HG02938 (cell line): Measurements from ENCODE around the gene MMP14.
"Not testable (repeated sequence)": the region's sequence is repeated elsewhere in the genome, so short reads cannot be mapped to it uniquely, and the experiment has no call there.

Experiments used
- ATAC-seq: cut with Tn5 transposase; IDR thresholded peaks from one replicate; pipeline ENCODE4 v1.9.1; 2021; ENCODE audit warnings: mild to moderate bottlenecking, moderate library complexity; ENCODE audit not compliant: unreplicated experiment

The MMP14 gene

DNA sequence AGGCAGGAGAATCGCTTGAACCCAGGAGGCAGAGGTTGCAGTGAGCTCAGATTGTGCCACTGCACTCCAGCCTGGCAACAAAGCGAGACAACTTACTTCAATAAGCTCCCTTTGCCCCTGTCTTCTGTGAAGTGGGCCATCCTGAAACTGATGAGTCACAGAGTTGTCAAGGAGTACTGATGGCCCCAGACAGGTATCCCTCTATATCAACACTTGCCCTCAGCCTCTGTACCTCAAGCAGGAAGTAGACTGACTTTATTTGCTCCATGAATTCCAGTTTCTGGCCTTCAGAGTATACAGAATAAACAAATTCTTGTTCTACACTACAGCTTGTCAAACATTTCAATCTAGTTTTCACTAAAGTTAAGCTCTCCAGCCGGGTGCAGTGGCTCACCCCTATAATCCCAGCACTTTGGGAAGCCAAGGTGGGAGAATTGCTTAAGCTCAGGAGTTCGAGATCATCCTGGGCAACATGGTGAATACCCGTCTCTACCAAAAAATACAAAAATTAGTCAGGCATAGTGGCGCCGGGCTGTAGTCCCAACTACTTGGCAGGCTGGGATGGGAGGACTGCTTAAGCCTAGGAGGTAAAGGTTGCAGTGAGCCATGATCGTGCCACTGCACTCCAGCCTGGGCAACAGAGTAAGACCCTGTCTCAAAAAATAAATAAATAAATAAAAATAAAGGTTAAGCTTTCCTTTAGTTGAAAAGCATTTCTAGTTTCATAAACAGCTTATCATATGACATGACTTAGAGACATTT lies 18.8 kb downstream of the MMP14 start:
- ATAC-seq, result no peak

- ATAC-seq, result no peak
These were observed 20.0 kb downstream of the MMP14 start for GRCh38 chr14:22856428-22856827.

DNA sequence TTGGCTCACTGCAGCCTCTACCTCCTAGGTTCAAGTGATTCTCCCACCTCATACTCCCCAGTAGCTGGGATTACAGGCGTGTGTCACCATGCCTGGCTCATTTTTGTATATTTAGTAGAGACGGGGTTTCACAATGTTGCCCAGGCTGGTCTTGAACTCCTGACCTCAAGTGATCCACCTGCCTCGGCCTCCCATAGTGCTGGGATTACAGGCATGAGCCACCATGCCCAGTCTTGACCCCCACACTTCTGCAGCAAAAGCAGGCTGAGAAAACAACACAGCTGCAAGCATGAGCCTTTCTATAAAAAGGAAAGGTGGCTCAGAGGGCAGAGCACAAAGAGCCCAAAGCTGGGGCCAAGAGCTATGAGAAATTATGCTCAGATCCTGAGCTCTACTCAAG lies 24.0 kb downstream of the MMP14 start:
- not testable (repeated sequence) for ATAC-seq

DNA sequence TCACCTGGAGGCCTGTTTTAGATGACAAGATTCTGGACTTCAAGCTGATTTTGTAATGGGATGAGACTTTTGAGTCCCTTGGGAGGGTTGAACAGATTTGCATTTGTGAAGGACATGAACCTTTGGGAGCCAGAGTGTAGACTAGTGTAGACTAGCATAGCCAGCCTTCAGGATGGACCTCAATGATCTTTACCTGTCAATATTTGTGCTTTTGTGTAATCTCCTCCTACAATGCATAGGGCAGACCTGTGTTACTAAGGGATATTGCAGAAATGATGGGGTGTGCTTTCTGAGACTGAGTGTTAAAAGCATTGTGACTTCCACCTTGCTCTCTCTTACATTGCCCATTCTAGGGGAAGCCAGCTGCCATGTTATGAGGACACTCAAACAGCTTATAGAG lies 25.3 kb downstream of the MMP14 start:
- ATAC-seq, result no peak

DNA sequence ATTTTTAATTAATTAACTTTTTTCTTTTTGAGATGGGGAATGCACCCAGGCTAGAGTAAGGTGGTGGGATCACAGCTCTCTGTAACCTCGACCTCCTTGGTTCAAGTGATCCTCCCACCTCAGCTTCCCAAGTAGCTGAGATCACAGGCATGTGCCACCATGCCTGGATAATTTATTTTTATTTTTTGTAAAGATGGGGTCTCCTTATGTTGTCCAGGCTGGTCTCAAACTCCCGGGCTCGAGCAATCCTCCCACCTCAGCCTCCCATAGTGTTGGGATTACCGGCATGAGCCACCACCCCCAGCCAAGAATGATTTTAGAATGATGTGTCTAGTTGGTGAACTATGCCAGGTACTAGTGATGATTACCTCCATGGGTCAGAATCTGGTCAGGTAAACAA lies 28.6 kb downstream of the MMP14 start:
- no peak for ATAC-seq

DNA sequence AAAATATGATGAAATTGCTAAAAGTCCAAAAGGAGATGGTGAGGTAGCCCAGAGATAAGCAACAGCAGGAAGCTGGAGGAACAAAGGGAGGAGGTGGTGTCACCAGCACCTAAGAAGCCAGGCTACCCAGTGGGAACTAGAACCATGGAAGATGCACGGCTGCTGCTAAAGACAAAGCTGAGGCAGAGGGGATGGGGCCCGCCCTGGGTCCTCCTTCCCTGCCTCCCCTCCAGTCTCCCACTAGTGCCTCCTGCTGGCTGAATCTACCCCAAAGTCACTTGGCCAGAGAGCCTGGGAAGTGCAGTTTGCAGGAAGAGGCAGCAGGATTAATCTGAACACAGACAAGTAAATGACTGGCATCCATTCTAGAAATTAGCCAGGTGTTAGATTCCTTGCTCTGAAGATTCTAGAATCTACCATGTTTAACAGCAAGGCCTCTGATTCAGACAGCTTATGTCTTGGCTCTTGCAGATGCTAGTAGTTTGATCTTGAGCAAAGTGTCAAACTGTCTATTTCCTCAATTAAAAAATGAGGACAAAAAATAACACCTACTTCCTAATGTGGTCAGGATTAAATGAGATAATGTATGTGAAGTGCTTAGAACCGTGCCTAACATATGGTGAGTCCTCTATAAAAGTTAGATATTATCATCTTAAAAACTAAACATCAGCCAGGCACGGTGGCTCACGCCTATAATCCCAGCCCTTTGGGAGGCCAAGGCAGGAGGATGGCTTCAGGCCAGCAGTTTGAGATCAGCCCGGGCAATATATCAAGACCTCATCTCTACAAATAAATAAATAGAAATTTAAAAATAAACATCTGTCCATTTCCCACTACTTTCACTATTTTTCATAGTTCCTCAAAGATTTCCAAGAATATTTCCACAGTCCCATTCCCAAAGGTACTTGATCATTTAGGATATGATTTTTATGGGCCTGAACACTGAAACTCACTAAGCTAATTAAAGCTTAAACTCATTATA lies 29.3 kb downstream of the MMP14 start:
- no peak for ATAC-seq

DNA sequence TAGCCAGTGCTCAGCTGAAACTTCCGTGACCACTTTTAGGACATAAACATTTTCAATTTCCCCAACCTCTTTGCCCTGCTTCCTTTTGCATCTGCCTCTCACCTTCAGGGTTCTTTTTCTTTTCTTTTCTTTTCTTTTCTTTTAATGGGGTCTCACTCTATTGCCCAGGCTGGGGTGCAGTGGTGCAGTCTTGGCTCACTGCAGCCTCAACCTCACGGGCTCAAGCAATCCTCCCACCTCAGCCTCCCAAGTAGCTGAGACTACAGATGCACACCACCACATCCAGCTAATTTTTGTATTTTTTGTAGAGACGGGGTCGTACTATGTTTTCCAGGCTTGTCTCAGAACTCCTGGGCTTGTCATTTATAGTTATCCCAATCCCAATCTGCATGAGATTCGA lies 30.5 kb downstream of the MMP14 start:
- ATAC-seq, result no peak

GRCh38 chr14:22870811-22871223 lies 34.4 kb downstream of the MMP14 start:
- ATAC-seq, result peak; percentile 41

DNA sequence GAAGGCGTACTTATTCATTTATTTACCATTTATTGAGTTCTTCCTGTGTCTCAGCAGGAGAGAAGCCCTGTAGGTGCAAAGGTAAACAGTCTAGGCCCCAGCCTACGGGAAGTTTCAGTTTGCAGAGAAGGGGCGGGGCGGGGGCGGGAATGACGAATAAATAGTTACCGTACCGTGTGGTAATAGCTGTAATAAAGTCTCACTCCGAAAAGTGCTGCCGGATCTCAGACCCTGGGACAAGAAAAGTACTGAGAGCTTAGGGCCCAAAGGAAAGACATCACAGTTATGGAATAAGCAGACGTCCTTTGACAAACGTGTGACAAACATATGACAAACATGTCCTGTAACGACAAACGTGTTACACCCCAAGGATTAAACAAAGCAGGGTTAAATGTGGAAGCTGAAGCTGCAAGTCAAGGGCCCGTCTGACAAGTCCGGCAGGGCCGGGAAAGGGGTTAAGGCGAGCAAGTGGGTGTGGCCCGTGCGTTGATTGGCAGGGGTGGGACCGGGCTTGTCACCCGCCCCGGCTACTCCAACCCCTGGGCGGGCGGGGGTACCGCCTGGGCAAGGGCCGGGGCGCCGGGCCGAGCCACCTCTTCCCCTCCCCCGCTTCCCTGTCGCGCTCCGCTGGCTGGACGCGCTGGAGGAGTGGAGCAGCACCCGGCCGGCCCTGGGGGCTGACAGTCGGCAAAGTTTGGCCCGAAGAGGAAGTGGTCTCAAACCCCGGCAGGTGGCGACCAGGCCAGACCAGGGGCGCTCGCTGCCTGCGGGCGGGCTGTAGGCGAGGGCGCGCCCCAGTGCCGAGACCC lies 35.0 kb downstream of the MMP14 start, which contains the start of gene LRP10:
LRP10 (plus strand) TSS at position 517 of the 809 bp plus-strand sequence. CDS start 564 bp downstream, outside the sequence.
- ATAC-seq, result peak; percentile 79

GRCh38 chr14:22872033-22872832 lies 35.8 kb downstream of the MMP14 start:
- ATAC-seq, result peak; percentile 15

DNA sequence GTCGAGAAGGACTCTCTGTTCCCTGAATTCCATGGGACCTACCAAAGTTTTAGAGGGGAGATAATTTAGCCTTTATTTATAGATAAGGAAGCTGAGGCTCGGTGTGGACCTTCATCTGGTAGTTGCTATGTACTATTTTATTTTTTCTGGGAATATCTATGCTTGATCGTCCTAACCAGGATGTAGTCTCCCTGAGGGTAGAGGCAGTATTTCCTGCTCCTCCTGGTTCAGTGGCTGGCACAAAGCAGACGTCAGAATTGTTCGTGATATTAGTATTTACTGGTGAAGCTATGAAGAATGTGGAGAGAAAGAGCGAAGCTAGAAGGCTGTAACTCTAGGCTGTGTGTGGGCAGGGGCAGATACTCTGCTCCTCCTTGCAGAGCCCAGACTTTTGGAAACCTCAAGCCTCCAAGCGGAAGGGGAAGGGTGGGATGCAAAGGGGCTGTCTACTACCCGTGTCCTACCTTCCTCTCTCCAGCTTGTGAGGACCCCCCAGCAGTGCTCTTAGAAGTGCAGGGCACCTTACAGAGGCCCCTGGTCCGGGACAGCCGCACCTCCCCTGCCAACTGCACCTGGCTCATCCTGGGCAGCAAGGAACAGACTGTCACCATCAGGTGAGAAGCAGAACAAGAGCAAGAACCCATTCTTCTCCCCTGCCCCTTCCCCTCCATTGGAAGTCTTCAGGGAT lies 36.6 kb downstream of the MMP14 start:
- ATAC-seq, result no peak

GRCh38 chr14:22875003-22875747 lies 38.8 kb downstream of the MMP14 start:
- no peak for ATAC-seq

DNA sequence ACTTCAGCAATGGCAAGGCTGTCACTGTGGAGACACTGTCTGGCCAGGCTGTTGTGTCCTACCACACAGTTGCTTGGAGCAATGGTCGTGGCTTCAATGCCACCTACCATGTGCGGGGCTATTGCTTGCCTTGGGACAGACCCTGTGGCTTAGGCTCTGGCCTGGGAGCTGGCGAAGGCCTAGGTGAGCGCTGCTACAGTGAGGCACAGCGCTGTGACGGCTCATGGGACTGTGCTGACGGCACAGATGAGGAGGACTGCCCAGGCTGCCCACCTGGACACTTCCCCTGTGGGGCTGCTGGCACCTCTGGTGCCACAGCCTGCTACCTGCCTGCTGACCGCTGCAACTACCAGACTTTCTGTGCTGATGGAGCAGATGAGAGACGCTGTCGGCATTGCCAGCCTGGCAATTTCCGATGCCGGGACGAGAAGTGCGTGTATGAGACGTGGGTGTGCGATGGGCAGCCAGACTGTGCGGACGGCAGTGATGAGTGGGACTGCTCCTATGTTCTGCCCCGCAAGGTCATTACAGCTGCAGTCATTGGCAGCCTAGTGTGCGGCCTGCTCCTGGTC lies 39.4 kb downstream of the MMP14 start:
- ATAC-seq, result no peak

DNA sequence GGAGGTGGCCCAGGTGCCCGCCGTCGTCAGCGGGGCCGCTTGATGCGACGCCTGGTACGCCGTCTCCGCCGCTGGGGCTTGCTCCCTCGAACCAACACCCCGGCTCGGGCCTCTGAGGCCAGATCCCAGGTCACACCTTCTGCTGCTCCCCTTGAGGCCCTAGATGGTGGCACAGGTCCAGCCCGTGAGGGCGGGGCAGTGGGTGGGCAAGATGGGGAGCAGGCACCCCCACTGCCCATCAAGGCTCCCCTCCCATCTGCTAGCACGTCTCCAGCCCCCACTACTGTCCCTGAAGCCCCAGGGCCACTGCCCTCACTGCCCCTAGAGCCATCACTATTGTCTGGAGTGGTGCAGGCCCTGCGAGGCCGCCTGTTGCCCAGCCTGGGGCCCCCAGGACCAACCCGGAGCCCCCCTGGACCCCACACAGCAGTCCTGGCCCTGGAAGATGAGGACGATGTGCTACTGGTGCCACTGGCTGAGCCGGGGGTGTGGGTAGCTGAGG lies 40.7 kb downstream of the MMP14 start:
- ATAC-seq, result no peak

- no peak for ATAC-seq
These were observed 42.2 kb downstream of the MMP14 start for GRCh38 chr14:22878271-22879246.

DNA sequence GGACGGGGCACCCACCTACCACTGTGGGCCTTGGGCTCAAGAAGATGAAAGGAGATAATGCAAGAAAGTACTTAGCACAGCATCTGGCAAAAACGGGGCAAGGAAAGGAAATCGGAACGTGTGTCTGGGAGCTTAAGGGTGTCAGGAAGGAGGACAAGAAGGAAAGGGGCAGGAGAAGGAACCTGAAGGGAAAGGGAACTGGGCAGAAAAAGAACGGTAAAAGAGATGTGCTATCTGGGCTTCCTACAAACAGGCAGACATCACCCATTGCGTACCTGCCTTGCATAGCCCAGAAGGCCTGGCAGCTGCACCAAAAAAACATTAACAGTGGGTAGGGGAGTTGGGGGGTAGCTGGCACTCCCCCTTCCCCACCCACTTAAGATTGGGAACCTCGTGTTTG lies 45.7 kb downstream of the MMP14 start:
- ATAC-seq, result no peak

DNA sequence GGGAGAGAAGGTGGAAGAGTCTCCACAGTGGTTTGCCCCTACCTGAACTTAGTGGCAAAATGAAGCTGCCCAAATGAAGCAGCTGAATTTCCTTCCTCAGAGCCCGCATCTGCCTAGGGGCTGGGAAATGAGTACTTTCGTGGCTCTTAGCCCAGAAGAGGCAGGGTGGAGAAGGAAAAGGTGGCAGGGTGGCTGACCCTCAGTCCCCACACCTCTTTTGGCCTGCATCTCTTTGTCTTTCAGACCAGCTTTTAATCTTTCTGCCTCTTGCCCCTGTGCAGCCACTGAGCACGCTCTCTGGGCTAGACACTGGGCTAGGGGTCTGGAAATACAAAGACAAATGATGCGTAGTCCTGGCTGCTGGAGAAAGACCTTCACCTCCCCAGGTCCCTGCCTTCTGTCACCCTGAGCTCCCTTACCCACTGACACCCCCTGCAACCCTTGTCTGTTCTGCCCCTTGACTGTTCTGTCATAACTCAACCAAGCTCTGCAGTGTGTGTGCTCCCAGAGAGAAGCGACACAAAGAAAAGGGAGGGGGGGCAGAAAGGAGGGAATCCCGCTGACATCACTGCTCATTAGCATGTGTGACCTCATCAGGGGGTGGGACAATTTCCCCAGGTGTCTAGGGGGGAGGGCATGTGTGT lies 46.3 kb downstream of the MMP14 start:
- no peak for ATAC-seq
